ENCODE measurements around the gene BCL7C.
"Not testable (repeated sequence)": the region's sequence is repeated elsewhere in the genome, so short reads cannot be mapped to it uniquely, and the experiment has no call there.

Gene BCL7C

GRCh38 chr16:30891043-30891823 is 2.6 kb downstream of the BCL7C start:
- H3K27ac ChIP-seq (replicated peaks; ENCODE audit: low read length); H2BK15ac ChIP-seq (ENCODE audit: low read length); H3K79me1 ChIP-seq (ENCODE audit: low read depth, low read length); H4K91ac ChIP-seq (ENCODE audit: low read depth, low read length, poor library complexity); H3K27me3 ChIP-seq (ENCODE audit: control insufficient read depth in 3 of 3, insufficient read depth in 3 of 3, low read depth in 1 of 3, low read length in 3 of 3); H4K8ac ChIP-seq (ENCODE audit: low read depth, low read length); H3K4me3 ChIP-seq (ENCODE audit: low read length in 2 of 2); H2BK12ac ChIP-seq (ENCODE audit: low read length); H3K9me3 ChIP-seq (replicated peaks in 1 of 2; ENCODE audit: control insufficient read depth in 2 of 2, insufficient read depth in 1 of 2, low read depth in 1 of 2, low read length in 2 of 2); DNase-seq (ENCODE audit: low spot score); H2AFZ ChIP-seq (ENCODE audit: low read length); H3K4ac ChIP-seq (ENCODE audit: low read length); H2BK5ac ChIP-seq (ENCODE audit: low read length); H3K4me2 ChIP-seq (ENCODE audit: insufficient read depth, low read length, poor library complexity, severe bottlenecking); H3K23ac ChIP-seq (ENCODE audit: low read depth, low read length, poor library complexity); H3K14ac ChIP-seq (ENCODE audit: low read length); H2AK5ac ChIP-seq (ENCODE audit: low read depth, low read length); H3K9ac ChIP-seq (ENCODE audit: low read depth, low read length, poor library complexity); H3K18ac ChIP-seq (ENCODE audit: low read length); H2BK120ac ChIP-seq (ENCODE audit: low read depth, low read length): not testable (repeated sequence)
- Histone ChIP-seq H3K4me1 (ENCODE audit: control insufficient read depth in 2 of 2, insufficient read depth in 1 of 2, low read depth in 1 of 2, low read length in 2 of 2) (peaks cover 16 to 18% of the 10 kb centered on the region in 2 donors), H3K36me3 (replicated peaks in 1 of 2; ENCODE audit: control insufficient read depth in 2 of 2, insufficient read depth in 2 of 2, low read length in 2 of 2) (peaks cover 11 to 55% of the 10 kb centered on the region in 2 donors)
- WGBS, 2 donors (ENCODE audit: extremely low coverage in 2 of 2, insufficient read length in 2 of 2, insufficient replicate concordance in 1 of 2) = no CpG with 5 or more reads among the region's 15 CpGs

- Histone ChIP-seq H2BK15ac (ENCODE audit: low read length) (no peak overlapping the region), H3K79me1 (ENCODE audit: low read depth, low read length) (peaks cover 8% of the 10 kb centered on the region), H3K36me3 (replicated peaks in 1 of 2; ENCODE audit: control insufficient read depth in 2 of 2, insufficient read depth in 2 of 2, low read length in 2 of 2) (peaks cover 21 to 69% of the 10 kb centered on the region in 2 donors), H2AFZ (ENCODE audit: low read length) (no peak overlapping the region), H3K14ac (ENCODE audit: low read length) (no peak overlapping the region), H2BK12ac (ENCODE audit: low read length) (no peak overlapping the region), H3K4me1 (ENCODE audit: control insufficient read depth in 2 of 2, insufficient read depth in 1 of 2, low read depth in 1 of 2, low read length in 2 of 2) (peaks cover 10 to 11% of the 10 kb centered on the region in 2 donors), H3K4me3 (ENCODE audit: low read length in 2 of 2) (no peak overlapping the region), H3K9ac (ENCODE audit: low read depth, low read length, poor library complexity) (no peak overlapping the region), H3K27me3 (ENCODE audit: control insufficient read depth in 3 of 3, insufficient read depth in 3 of 3, low read depth in 1 of 3, low read length in 3 of 3) (no peaks in the 10 kb centered on the region), H3K23ac (ENCODE audit: low read depth, low read length, poor library complexity) (no peak overlapping the region), H2AK5ac (ENCODE audit: low read depth, low read length) (no peak overlapping the region), H4K91ac (ENCODE audit: low read depth, low read length, poor library complexity) (no peak overlapping the region), H4K8ac (ENCODE audit: low read depth, low read length) (no peak overlapping the region), H2BK5ac (ENCODE audit: low read length) (no peak overlapping the region), H3K9me3 (replicated peaks in 1 of 2; ENCODE audit: control insufficient read depth in 2 of 2, insufficient read depth in 1 of 2, low read depth in 1 of 2, low read length in 2 of 2) (no peaks in the 10 kb centered on the region), H3K27ac (replicated peaks; ENCODE audit: low read length) (no peak overlapping the region), H2BK120ac (ENCODE audit: low read depth, low read length) (no peak overlapping the region), H3K4me2 (ENCODE audit: insufficient read depth, low read length, poor library complexity, severe bottlenecking) (no peak overlapping the region), H3K18ac (ENCODE audit: low read length) (no peak overlapping the region), H3K4ac (ENCODE audit: low read length) (no peak overlapping the region)
- WGBS, 2 donors (ENCODE audit: extremely low coverage in 2 of 2, insufficient read length in 2 of 2, insufficient replicate concordance in 1 of 2) = no CpG with 5 or more reads among the region's 5 CpGs
- DNase-seq (ENCODE audit: low spot score) = no peak
Observed at GRCh38 chr16:30889721-30890120, 4.2 kb downstream of the BCL7C start.

- no peak overlapping the region for H3K14ac ChIP-seq (ENCODE audit: low read length)
- H3K18ac ChIP-seq (ENCODE audit: low read length) = no peak overlapping the region
- H2BK5ac ChIP-seq (ENCODE audit: low read length) = no peak overlapping the region
- H3K4me3 ChIP-seq (ENCODE audit: low read length in 2 of 2) = no peak overlapping the region
- H3K27ac ChIP-seq (replicated peaks; ENCODE audit: low read length) = no peak overlapping the region
- no peak overlapping the region for H3K4me2 ChIP-seq (ENCODE audit: insufficient read depth, low read length, poor library complexity, severe bottlenecking)
- no peak overlapping the region for H3K9ac ChIP-seq (ENCODE audit: low read depth, low read length, poor library complexity)
- no peaks in the 10 kb centered on the region for H3K9me3 ChIP-seq (replicated peaks in 1 of 2; ENCODE audit: control insufficient read depth in 2 of 2, insufficient read depth in 1 of 2, low read depth in 1 of 2, low read length in 2 of 2)
- no peaks in the 10 kb centered on the region for H3K27me3 ChIP-seq (ENCODE audit: control insufficient read depth in 3 of 3, insufficient read depth in 3 of 3, low read depth in 1 of 3, low read length in 3 of 3)
- H3K4me1 ChIP-seq (ENCODE audit: control insufficient read depth in 2 of 2, insufficient read depth in 1 of 2, low read depth in 1 of 2, low read length in 2 of 2) = peaks cover 5% of the 10 kb centered on the region in 2 donors
- no peak overlapping the region for H2BK12ac ChIP-seq (ENCODE audit: low read length)
- no peak overlapping the region for H3K4ac ChIP-seq (ENCODE audit: low read length)
- H4K91ac ChIP-seq (ENCODE audit: low read depth, low read length, poor library complexity) = no peak overlapping the region
- no peak overlapping the region for H4K8ac ChIP-seq (ENCODE audit: low read depth, low read length)
- H2BK15ac ChIP-seq (ENCODE audit: low read length) = no peak overlapping the region
- peaks cover 24 to 77% of the 10 kb centered on the region in 2 donors for H3K36me3 ChIP-seq (replicated peaks in 1 of 2; ENCODE audit: control insufficient read depth in 2 of 2, insufficient read depth in 2 of 2, low read length in 2 of 2)
- no peak overlapping the region for H3K23ac ChIP-seq (ENCODE audit: low read depth, low read length, poor library complexity)
- H2BK120ac ChIP-seq (ENCODE audit: low read depth, low read length) = no peak overlapping the region
- WGBS, 2 donors (ENCODE audit: extremely low coverage in 2 of 2, insufficient read length in 2 of 2, insufficient replicate concordance in 1 of 2) = no CpG with 5 or more reads among the region's 8 CpGs
- H2AK5ac ChIP-seq (ENCODE audit: low read depth, low read length) = no peak overlapping the region
- no peak for DNase-seq (ENCODE audit: low spot score)
- H2AFZ ChIP-seq (ENCODE audit: low read length) = no peak overlapping the region
- peaks cover 8% of the 10 kb centered on the region for H3K79me1 ChIP-seq (ENCODE audit: low read depth, low read length)
Observed at GRCh38 chr16:30888856-30889499, 4.9 kb downstream of the BCL7C start.

GRCh38 chr16:30887927-30888326 is 6.0 kb downstream of the BCL7C start:
- H2BK120ac ChIP-seq (ENCODE audit: low read depth, low read length) = no peak overlapping the region
- no peak overlapping the region for H2AFZ ChIP-seq (ENCODE audit: low read length)
- no peak overlapping the region for H4K8ac ChIP-seq (ENCODE audit: low read depth, low read length)
- peaks cover 24 to 80% of the 10 kb centered on the region in 2 donors for H3K36me3 ChIP-seq (replicated peaks in 1 of 2; ENCODE audit: control insufficient read depth in 2 of 2, insufficient read depth in 2 of 2, low read length in 2 of 2)
- H3K4me3 ChIP-seq (ENCODE audit: low read length in 2 of 2) = no peak overlapping the region
- no peak overlapping the region for H2BK15ac ChIP-seq (ENCODE audit: low read length)
- H4K91ac ChIP-seq (ENCODE audit: low read depth, low read length, poor library complexity) = no peak overlapping the region
- peaks cover 2% of the 10 kb centered on the region for H3K79me1 ChIP-seq (ENCODE audit: low read depth, low read length)
- H2BK5ac ChIP-seq (ENCODE audit: low read length) = no peak overlapping the region
- no peak for DNase-seq (ENCODE audit: low spot score)
- no peak overlapping the region for H3K4me2 ChIP-seq (ENCODE audit: insufficient read depth, low read length, poor library complexity, severe bottlenecking)
- H3K4me1 ChIP-seq (ENCODE audit: control insufficient read depth in 2 of 2, insufficient read depth in 1 of 2, low read depth in 1 of 2, low read length in 2 of 2) = peaks cover 2% of the 10 kb centered on the region in 2 donors
- H3K27ac ChIP-seq (replicated peaks; ENCODE audit: low read length) = no peak overlapping the region
- H2BK12ac ChIP-seq (ENCODE audit: low read length) = no peak overlapping the region
- H3K9ac ChIP-seq (ENCODE audit: low read depth, low read length, poor library complexity) = no peak overlapping the region
- H3K23ac ChIP-seq (ENCODE audit: low read depth, low read length, poor library complexity) = no peak overlapping the region
- H3K14ac ChIP-seq (ENCODE audit: low read length) = no peak overlapping the region
- no CpG with 5 or more reads among the region's 9 CpGs for WGBS, 2 donors (ENCODE audit: extremely low coverage in 2 of 2, insufficient read length in 2 of 2, insufficient replicate concordance in 1 of 2)
- no peaks in the 10 kb centered on the region for H3K9me3 ChIP-seq (replicated peaks in 1 of 2; ENCODE audit: control insufficient read depth in 2 of 2, insufficient read depth in 1 of 2, low read depth in 1 of 2, low read length in 2 of 2)
- no peaks in the 10 kb centered on the region for H3K27me3 ChIP-seq (ENCODE audit: control insufficient read depth in 3 of 3, insufficient read depth in 3 of 3, low read depth in 1 of 3, low read length in 3 of 3)
- H3K18ac ChIP-seq (ENCODE audit: low read length) = no peak overlapping the region
- no peak overlapping the region for H2AK5ac ChIP-seq (ENCODE audit: low read depth, low read length)
- no peak overlapping the region for H3K4ac ChIP-seq (ENCODE audit: low read length)
